H9 (cell line): ENCODE data around the gene HNRNPH1. TPM values are rescaled to one million over a fixed set of nuclear protein-coding genes. Genes with fewer than 3 reads are reported as not detected.

ENCODE experiments used
- DNase-seq: peaks from one replicate; pipeline ENCODE4 v3.0.0-alpha.2; 2017
- H2AFZ ChIP-seq: one replicate; pipeline ENCODE4 v1.6.1; 2013; ENCODE audit warnings: mild to moderate bottlenecking, low read length, control low read depth, moderate library complexity
- H2AK5ac ChIP-seq: 2 replicates; pipeline ENCODE4 v1.6.1; 2013; ENCODE audit warnings: low read length, control low read depth, mixed read lengths; ENCODE audit not compliant: insufficient read length
- H2BK120ac ChIP-seq: one replicate; pipeline ENCODE4 v1.6.1; 2013; ENCODE audit warnings: low read depth, mild to moderate bottlenecking, low read length, control low read depth, inconsistent platforms; ENCODE audit not compliant: poor library complexity, severe bottlenecking
- H2BK12ac ChIP-seq: 2 replicates; pipeline ENCODE4 v1.6.1; 2013; ENCODE audit warnings: low read length, control low read depth, mixed read lengths, low read depth; ENCODE audit not compliant: insufficient read length
- H2BK15ac ChIP-seq: 2 replicates; pipeline ENCODE4 v1.6.1; 2013; ENCODE audit warnings: low read depth, low read length, control low read depth
- H2BK20ac ChIP-seq: one replicate; pipeline ENCODE4 v1.6.1; 2013; ENCODE audit warnings: low read depth, mild to moderate bottlenecking, low read length, control low read depth, inconsistent platforms; ENCODE audit not compliant: poor library complexity, severe bottlenecking
- H2BK5ac ChIP-seq: 2 replicates; pipeline ENCODE4 v1.6.1; 2013; ENCODE audit warnings: low read length, control low read depth, mixed read lengths; ENCODE audit not compliant: insufficient read length
- H3K14ac ChIP-seq: 2 replicates; pipeline ENCODE4 v1.6.1; 2013; ENCODE audit warnings: low read length, control low read depth; ENCODE audit not compliant: insufficient read depth
- H3K18ac ChIP-seq: 2 replicates; pipeline ENCODE4 v1.6.1; 2013; ENCODE audit warnings: low read depth, mild to moderate bottlenecking, mixed read lengths, low read length, control low read depth; ENCODE audit not compliant: insufficient read length
- H3K23ac ChIP-seq: 2 replicates; pipeline ENCODE4 v1.6.1; 2013; ENCODE audit warnings: low read length, control low read depth, mixed read lengths, low read depth; ENCODE audit not compliant: insufficient read length
- H3K23me2 ChIP-seq: 2 replicates; pipeline ENCODE4 v1.6.1; 2013; ENCODE audit warnings: low read depth, mild to moderate bottlenecking, mixed read lengths, low read length, control low read depth; ENCODE audit not compliant: insufficient read length, poor library complexity, severe bottlenecking
- H3K27ac ChIP-seq: 2 replicates; pipeline ENCODE4 v1.5.1; 2013; ENCODE audit warnings: low read length, control low read depth, mixed read lengths, low read depth; ENCODE audit not compliant: insufficient read length
- H3K27me3 ChIP-seq: 2 replicates; pipeline ENCODE4 v1.6.1; 2013; ENCODE audit warnings: low read length, control low read depth, inconsistent platforms; ENCODE audit not compliant: insufficient read depth
- H3K4ac ChIP-seq: 2 replicates; pipeline ENCODE4 v1.6.1; 2013; ENCODE audit warnings: low read depth, mild to moderate bottlenecking, control low read depth, inconsistent platforms, low read length, moderate library complexity
- H3K4me1 ChIP-seq: 2 replicates; pipeline ENCODE4 v1.6.1; 2013; ENCODE audit warnings: low read length, control low read depth, inconsistent platforms; ENCODE audit not compliant: insufficient read depth
- H3K4me2 ChIP-seq: 2 replicates; pipeline ENCODE4 v1.6.1; 2013; ENCODE audit warnings: low read length, control low read depth, mixed read lengths; ENCODE audit not compliant: insufficient read length, insufficient read depth
- H3K56ac ChIP-seq: 2 replicates; pipeline ENCODE4 v1.6.1; 2013; ENCODE audit warnings: low read depth, mild to moderate bottlenecking, mixed read lengths, low read length, control low read depth; ENCODE audit not compliant: insufficient read length
- H3K79me1 ChIP-seq: 2 replicates; pipeline ENCODE4 v1.6.1; 2013; ENCODE audit warnings: low read depth, mild to moderate bottlenecking, moderate library complexity, low read length, control low read depth, inconsistent platforms; ENCODE audit not compliant: insufficient read depth, poor library complexity, severe bottlenecking
- H3K79me2 ChIP-seq: 2 replicates; pipeline ENCODE4 v1.6.1; 2013; ENCODE audit warnings: low read length, control low read depth, inconsistent platforms; ENCODE audit not compliant: insufficient read depth
- H3K9ac ChIP-seq: 2 replicates; pipeline ENCODE4 v1.6.1; 2013; ENCODE audit warnings: low read length, control low read depth, mixed read lengths; ENCODE audit not compliant: insufficient read length; ENCODE audit errors: extremely low read depth
- H3K9me3 ChIP-seq: one replicate; pipeline ENCODE4 v1.6.1; 2013; ENCODE audit warnings: low read depth, low read length, inconsistent platforms; ENCODE audit not compliant: control insufficient read depth
- H3T11ph ChIP-seq: one replicate; pipeline ENCODE4 v1.6.1; 2013; ENCODE audit warnings: mild to moderate bottlenecking, low read length, control low read depth, inconsistent platforms
- H4K20me1 ChIP-seq: one replicate; pipeline ENCODE4 v1.6.1; 2013; ENCODE audit not compliant: control insufficient read depth, insufficient read length, insufficient read depth
- H4K5ac ChIP-seq: 2 replicates; pipeline ENCODE4 v1.6.1; 2013; ENCODE audit warnings: low read depth, mild to moderate bottlenecking, mixed read lengths, low read length, control low read depth; ENCODE audit not compliant: insufficient read length
- H4K8ac ChIP-seq: replicated peaks from 2 replicates; pipeline ENCODE4 v1.6.1; 2013; ENCODE audit warnings: low read length, control low read depth, mixed read lengths, low read depth; ENCODE audit not compliant: insufficient read length
- H4K91ac ChIP-seq: 2 replicates; pipeline ENCODE4 v1.6.1; 2013; ENCODE audit warnings: low read depth, mild to moderate bottlenecking, moderate library complexity, mixed read lengths, low read length, control low read depth; ENCODE audit not compliant: insufficient read length
- H3K27ac Mint-ChIP-seq, 3 experiments: 2 replicates in 2 of 3; 3 replicates in 1 of 3; pipeline ENCODE4 v1.8.0; 2020 to 2021; ENCODE audit warnings: mixed read lengths in 3 of 3, mild to moderate bottlenecking in 1 of 3, moderate library complexity in 1 of 3
- H3K27me3 Mint-ChIP-seq: 2 replicates; pipeline ENCODE4 v1.8.0; 2021; ENCODE audit warnings: low read depth, mild to moderate bottlenecking, moderate library complexity, mixed read lengths
- H3K36me3 Mint-ChIP-seq, 3 experiments: 2 replicates in 2 of 3; 3 replicates in 1 of 3; pipeline ENCODE4 v1.8.0; 2020 to 2021; ENCODE audit warnings: low read depth in 3 of 3, mixed read lengths in 3 of 3; ENCODE audit not compliant: insufficient read depth in 1 of 3
- H3K4me1 Mint-ChIP-seq, 2 experiments: 2 replicates each; pipeline ENCODE4 v1.8.0; 2020; ENCODE audit warnings: mixed read lengths in 2 of 2
- H3K4me3 Mint-ChIP-seq, 2 experiments: 2 replicates in 1 of 2; 3 replicates in 1 of 2; pipeline ENCODE4 v1.8.0; 2020 to 2021; ENCODE audit warnings: mild to moderate bottlenecking in 2 of 2, mixed read lengths in 2 of 2, moderate library complexity in 1 of 2
- H3K9me3 Mint-ChIP-seq, 2 experiments: 2 replicates in 1 of 2; 3 replicates in 1 of 2; pipeline ENCODE4 v1.8.0; 2020; ENCODE audit warnings: mild to moderate bottlenecking in 2 of 2, mixed read lengths in 2 of 2, moderate library complexity in 1 of 2
- CTCF ChIP-seq: fragments of 200-600 bp; sonication (generic); conservative IDR thresholded peaks from 3 replicates; pipeline ENCODE4 v1.8.0; 2021; ENCODE audit warnings: antibody characterized with exemption, mild to moderate bottlenecking
- WGBS: extraction: QIAGEN DNeasy Blood & Tissue Kit; methylation state at CpG from one replicate; pipeline ENCODE4 v1.1.7; 2013; ENCODE audit warnings: missing lambda C conversion rate, low lambda C conversion rate, mixed read lengths; ENCODE audit not compliant: insufficient read length; ENCODE audit errors: extremely low coverage; 5-methylcytosine and 5-hydroxymethylcytosine counted together
- total RNA-seq: library from RNA; stranded (reverse); gene quantifications from 2 replicates; pipeline ENCODE4 v1.2.1, GENCODE V29; 2021

The HNRNPH1 gene
- total RNA-seq, 1 experiment from 2014 or later: 1,066 TPM

- Histone ChIP-seq H3K27me3 (no peaks in the 10 kb centered on the region), H2BK20ac (no peak overlapping the region), H2BK15ac (no peak overlapping the region), H3K4ac (no peak overlapping the region), H3K79me1 (peaks cover 10% of the 10 kb centered on the region), H4K5ac (no peak overlapping the region), H3K79me2 (peaks cover 29% of the 10 kb centered on the region), H3K14ac (no peak overlapping the region), H4K91ac (no peak overlapping the region), H3K4me2 (peak overlapping the region; percentile 91), H3K23ac (no peak overlapping the region), H3T11ph (no peak overlapping the region), H4K20me1 (no peaks in the 10 kb centered on the region), H3K9ac (peak overlapping the region; percentile 70), H2BK12ac (no peak overlapping the region), H3K4me1 (peaks cover 7% of the 10 kb centered on the region), H2BK5ac (no peak overlapping the region), H3K23me2 (peaks cover 9% of the 10 kb centered on the region), H3K27ac (no peak overlapping the region), H2AK5ac (no peak overlapping the region), H3K18ac (no peak overlapping the region), H2BK120ac (no peak overlapping the region), H3K9me3 (no peaks in the 10 kb centered on the region), H3K56ac (no peak overlapping the region), H2AFZ (no peak overlapping the region), H4K8ac (no peak overlapping the region)
- no peak for DNase-seq
- peaks cover 2 to 3% of the 10 kb centered on the region in 2 experiments; a peak in 3 of 5 replicates for H3K9me3 Mint-ChIP-seq
- H3K4me3 Mint-ChIP-seq: peak overlapping the region; percentile 93 to 98
- no peak for TF ChIP-seq CTCF
- peaks cover 50 to 57% of the 10 kb centered on the region in 2 experiments for H3K4me1 Mint-ChIP-seq
- peaks cover 62 to 76% (median 74%) of the 10 kb centered on the region in 3 experiments for H3K36me3 Mint-ChIP-seq
- H3K27ac Mint-ChIP-seq: peak overlapping the region in 2 of 3 experiments; percentile 54 to 93; a peak in 5 of 7 replicates
- no CpG with 5 or more reads among the region's 5 CpGs for WGBS
- H3K27me3 Mint-ChIP-seq: peaks cover 3% of the 10 kb centered on the region; the same call in 1 of the 2 replicates
Measured at GRCh38 chr5:179620703-179621350, 2.6 kb downstream of the HNRNPH1 start.
